ENCODE results near the gene C5.

DNA sequence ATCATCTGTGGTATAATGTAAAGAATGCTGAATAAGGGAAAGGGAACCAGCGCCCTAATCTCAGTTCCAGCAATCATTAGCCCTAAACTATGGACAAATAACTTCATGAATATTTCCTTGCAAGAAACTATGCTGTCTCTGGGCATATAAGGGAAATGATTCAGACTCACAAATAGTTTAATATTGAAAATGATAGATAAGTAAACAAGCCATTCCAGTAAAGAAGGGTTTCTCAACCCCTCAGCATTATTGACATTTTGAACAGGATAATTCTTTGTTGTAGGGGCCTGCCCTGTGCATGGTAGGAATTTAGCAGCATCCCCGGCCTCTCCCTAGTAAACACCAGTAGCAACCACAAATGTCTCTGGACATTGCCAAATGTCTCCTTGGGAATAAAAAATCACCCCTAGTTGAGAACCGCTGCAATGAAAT is 23.8 kb downstream of the C5 start:
- TF ChIP-seq, protein P1, sequence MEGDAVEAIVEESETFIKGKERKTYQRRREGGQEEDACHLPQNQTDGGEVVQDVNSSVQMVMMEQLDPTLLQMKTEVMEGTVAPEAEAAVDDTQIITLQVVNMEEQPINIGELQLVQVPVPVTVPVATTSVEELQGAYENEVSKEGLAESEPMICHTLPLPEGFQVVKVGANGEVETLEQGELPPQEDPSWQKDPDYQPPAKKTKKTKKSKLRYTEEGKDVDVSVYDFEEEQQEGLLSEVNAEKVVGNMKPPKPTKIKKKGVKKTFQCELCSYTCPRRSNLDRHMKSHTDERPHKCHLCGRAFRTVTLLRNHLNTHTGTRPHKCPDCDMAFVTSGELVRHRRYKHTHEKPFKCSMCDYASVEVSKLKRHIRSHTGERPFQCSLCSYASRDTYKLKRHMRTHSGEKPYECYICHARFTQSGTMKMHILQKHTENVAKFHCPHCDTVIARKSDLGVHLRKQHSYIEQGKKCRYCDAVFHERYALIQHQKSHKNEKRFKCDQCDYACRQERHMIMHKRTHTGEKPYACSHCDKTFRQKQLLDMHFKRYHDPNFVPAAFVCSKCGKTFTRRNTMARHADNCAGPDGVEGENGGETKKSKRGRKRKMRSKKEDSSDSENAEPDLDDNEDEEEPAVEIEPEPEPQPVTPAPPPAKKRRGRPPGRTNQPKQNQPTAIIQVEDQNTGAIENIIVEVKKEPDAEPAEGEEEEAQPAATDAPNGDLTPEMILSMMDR (IDR thresholded peaks at IDR 0.05; ENCODE audit: low read length), result no peak
- TF ChIP-seq EZH2 (optimal IDR thresholded peaks at IDR 0.05; ENCODE audit: low read depth, low read length), result no peak
- TF ChIP-seq EZH2phosphoT487 (IDR thresholded peaks at IDR 0.05; ENCODE audit: low read length), result no peak

Measured in MM.1S (cell line).